Retinal pigment epithelial cell (primary cell): ENCODE results near the gene CNFN.

Experiments
- DNase-seq: peaks from one replicate; pipeline ENCODE4 v3.0.0-alpha.2; 2010; ENCODE audit warnings: low read depth
- H3K4me3 ChIP-seq: 2 replicates; pipeline ENCODE4 v1.5.1; 2011; ENCODE audit warnings: mild to moderate bottlenecking, low read length, control low read depth, moderate library complexity
- CTCF ChIP-seq: conservative IDR thresholded peaks from 2 replicates; pipeline ENCODE4 v1.5.1; 2011; ENCODE audit warnings: low read depth, low read length, control low read depth, inconsistent platforms

Gene CNFN

GRCh38 chr19:42374826-42375376 is 15.2 kb downstream of the CNFN start:
- H3K4me3 ChIP-seq: no peak overlapping the region
- DNase-seq: no peak
- TF ChIP-seq CTCF: no peak

- DNase-seq: no peak
- TF ChIP-seq CTCF: no peak
- no peak overlapping the region for H3K4me3 ChIP-seq
Measured at GRCh38 chr19:42370626-42371175, 19.4 kb downstream of the CNFN start.

GRCh38 chr19:42370068-42370520 is 20.0 kb downstream of the CNFN start:
- TF ChIP-seq CTCF: no peak
- no peak for DNase-seq
- no peak overlapping the region for H3K4me3 ChIP-seq

GRCh38 chr19:42369433-42370067 is 20.5 kb downstream of the CNFN start:
- no peak for DNase-seq
- TF ChIP-seq CTCF: no peak
- H3K4me3 ChIP-seq: no peak overlapping the region

DNA sequence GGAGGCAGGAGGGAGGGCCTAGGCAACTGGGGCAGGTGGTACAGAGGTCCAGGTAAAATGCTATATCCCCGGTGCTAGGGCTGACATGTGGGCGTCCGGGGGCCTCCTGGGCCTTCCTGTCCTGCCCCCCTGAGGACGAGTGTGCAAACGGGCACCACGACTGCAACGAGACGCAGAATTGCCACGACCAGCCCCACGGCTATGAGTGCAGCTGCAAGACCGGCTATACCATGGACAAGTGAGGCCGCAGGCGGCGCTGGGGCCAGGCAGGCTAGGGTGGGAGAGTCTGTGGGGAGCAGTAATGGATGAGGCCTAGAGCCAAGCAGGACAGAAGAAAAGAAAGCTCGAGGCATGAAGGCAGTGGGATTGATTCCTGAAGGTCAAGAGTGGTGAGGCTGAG is 21.3 kb downstream of the CNFN start:
- TF ChIP-seq CTCF: no peak
- no peak overlapping the region for H3K4me3 ChIP-seq

DNA sequence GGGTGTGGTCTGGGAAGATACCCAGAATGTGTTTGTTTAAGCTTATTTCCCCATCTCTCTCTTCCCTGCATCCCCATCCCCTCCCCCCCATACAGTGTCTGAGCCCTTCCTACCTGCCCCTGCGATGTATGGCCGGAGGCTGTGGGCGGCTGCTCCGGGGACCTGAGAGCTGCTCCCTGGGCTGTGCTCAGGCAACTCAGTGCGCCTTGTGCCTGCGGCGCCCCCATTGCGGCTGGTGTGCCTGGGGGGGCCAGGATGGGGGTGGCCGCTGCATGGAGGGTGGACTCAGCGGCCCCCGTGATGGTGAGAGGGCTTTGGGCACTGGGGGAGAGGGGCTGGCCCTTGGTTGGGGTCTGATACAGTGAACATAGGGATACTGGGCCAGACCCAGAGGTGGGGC is 21.7 kb downstream of the CNFN start:
- no peak for TF ChIP-seq CTCF
- no peak for DNase-seq
- H3K4me3 ChIP-seq: no peak overlapping the region

More for the DNA sequence above, 21.3 kb downstream of the CNFN start:
- no peak for DNase-seq

DNA sequence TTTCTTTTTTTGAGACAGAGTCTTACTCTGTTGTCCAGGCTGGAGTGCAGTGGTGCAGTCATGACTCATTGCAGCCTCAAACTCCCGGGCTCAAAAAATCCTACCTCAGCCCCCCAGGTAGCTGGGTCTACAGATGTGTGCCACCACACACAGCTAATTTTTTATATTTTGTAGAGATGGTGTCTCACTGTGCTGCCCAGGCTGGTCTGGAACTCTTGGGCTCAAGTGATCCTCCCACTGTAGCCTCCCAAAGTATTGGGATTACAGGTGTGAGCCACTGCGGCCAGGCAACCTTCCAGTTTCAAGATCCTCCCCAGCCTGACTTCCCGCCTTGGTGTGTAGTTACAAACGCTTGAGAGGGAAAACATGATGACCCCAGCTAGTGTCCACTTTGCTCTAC is 22.2 kb downstream of the CNFN start:
- no peak for DNase-seq
- H3K4me3 ChIP-seq: no peak overlapping the region
- TF ChIP-seq CTCF: no peak
